ENCODE data around the gene PDE5A. TPM values are rescaled to one million over a fixed set of nuclear protein-coding genes. Genes with fewer than 3 reads are reported as not detected.
A peak's percentile ranks its signal among the peaks of the same experiment; 100 is the strongest.

PDE5A gene
- total RNA-seq, 1 experiment from 2014 or later, result 0.89 TPM

DNA sequence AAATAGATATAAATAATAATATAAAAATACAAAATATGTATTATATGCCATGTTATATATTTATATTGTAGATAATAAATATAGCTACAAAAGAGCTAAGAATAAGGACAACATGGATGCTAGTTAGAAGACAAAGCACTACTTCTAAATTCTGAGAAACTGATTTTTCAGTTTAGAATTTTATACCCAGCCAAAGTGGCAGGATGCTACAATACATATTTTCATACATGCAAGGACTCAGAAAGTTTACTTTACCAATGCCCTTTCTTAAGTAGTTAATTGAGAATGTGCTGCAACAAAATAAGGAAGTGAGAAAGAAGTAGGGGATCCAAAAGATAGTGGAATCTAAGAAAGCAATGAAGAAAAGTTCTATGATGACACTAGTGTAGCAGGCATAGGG is 64.5 kb downstream of the PDE5A start:
- TF ChIP-seq, protein P1, sequence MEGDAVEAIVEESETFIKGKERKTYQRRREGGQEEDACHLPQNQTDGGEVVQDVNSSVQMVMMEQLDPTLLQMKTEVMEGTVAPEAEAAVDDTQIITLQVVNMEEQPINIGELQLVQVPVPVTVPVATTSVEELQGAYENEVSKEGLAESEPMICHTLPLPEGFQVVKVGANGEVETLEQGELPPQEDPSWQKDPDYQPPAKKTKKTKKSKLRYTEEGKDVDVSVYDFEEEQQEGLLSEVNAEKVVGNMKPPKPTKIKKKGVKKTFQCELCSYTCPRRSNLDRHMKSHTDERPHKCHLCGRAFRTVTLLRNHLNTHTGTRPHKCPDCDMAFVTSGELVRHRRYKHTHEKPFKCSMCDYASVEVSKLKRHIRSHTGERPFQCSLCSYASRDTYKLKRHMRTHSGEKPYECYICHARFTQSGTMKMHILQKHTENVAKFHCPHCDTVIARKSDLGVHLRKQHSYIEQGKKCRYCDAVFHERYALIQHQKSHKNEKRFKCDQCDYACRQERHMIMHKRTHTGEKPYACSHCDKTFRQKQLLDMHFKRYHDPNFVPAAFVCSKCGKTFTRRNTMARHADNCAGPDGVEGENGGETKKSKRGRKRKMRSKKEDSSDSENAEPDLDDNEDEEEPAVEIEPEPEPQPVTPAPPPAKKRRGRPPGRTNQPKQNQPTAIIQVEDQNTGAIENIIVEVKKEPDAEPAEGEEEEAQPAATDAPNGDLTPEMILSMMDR (IDR thresholded peaks at IDR 0.05; ENCODE audit: unreplicated experiment), result no peak
- CTCF ChIA-PET, result interaction anchor here (0.5 to 1.8 kb wide), 6 partner anchors 10 to 493 kb away, joined by 3 to 7 read pairs (median 4); partner anchors contain the start of gene PDE5A
- Mint-ChIP-seq H3K36me3 (ENCODE audit: insufficient read depth, unreplicated experiment) (no peaks in the 10 kb centered on the region), H3K27ac (ENCODE audit: low read depth, unreplicated experiment) (no peak overlapping the region), H3K4me3 (ENCODE audit: unreplicated experiment) (no peak overlapping the region), H3K27me3 (ENCODE audit: insufficient read depth, unreplicated experiment) (no peaks in the 10 kb centered on the region), H3K9me3 (ENCODE audit: unreplicated experiment) (peaks cover 19% of the 10 kb centered on the region), H3K4me1 (ENCODE audit: insufficient read depth, unreplicated experiment) (no peaks in the 10 kb centered on the region)
- intact Hi-C loops (cut with micrococcal nuclease), result no loop called here
- BruUV-seq (replicated peaks), result no TSS peak
- DNase-seq (ENCODE audit: unreplicated experiment), result no peak
- POLR2A ChIA-PET, result no interaction called here

DNA sequence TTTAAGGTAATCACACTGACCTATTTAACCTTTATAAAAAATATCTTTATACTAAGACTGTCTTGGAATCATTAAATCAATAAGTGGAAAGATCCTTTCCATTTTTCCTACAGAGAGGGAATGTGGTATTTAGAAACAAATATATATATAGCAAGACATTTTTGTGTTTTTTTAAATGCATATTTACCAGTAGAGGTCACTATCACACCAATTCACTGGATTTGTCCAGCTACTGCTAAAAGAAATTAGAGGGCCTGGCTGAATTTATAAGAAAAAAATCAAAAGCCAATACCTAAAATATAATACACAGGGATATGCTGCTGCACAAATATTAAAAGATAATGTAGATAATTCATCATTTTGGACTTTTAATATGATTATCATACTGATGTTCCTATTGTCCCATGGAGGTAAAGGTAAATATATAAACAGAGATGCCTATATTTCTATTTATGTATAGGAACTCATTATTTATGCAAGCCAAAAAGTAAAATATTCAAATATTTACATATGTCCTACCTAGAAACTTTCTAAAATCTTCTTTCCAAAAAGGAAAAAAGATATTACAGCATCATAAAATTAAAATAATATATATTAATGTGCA is 69.5 kb downstream of the PDE5A start:
- H3K36me3 Mint-ChIP-seq (ENCODE audit: insufficient read depth, unreplicated experiment), result no peaks in the 10 kb centered on the region
- ChIA-PET POLR2A (interaction anchor here (0.7 to 1.6 kb wide), 4 partner anchors 44 to 498 kb away, joined by 3 to 6 read pairs (median 4); no protein-coding TSS in a partner anchor), CTCF (interaction anchor here (0.6 to 5.7 kb wide), 17 partner anchors 10 to 1542 kb away, joined by 3 to 62 read pairs (median 4); partner anchors contain the start of gene PDE5A)
- intact Hi-C loops (cut with micrococcal nuclease), result loop anchor here (1.0 to 5.0 kb wide), 4 partner anchors 68 to 491 kb away; no protein-coding TSS in a partner anchor
- BruUV-seq (replicated peaks), result no TSS peak
- no peaks in the 10 kb centered on the region for H3K27me3 Mint-ChIP-seq (ENCODE audit: insufficient read depth, unreplicated experiment)
- DNase-seq (ENCODE audit: unreplicated experiment), result peak; percentile 56
- H3K27ac Mint-ChIP-seq (ENCODE audit: low read depth, unreplicated experiment), result no peak overlapping the region
- TF ChIP-seq, protein P1 (IDR thresholded peaks at IDR 0.05; ENCODE audit: unreplicated experiment), result peak; percentile 43
- H3K9me3 Mint-ChIP-seq (ENCODE audit: unreplicated experiment), result peaks cover 10% of the 10 kb centered on the region
- H3K4me1 Mint-ChIP-seq (ENCODE audit: insufficient read depth, unreplicated experiment), result no peaks in the 10 kb centered on the region
- no peak overlapping the region for H3K4me3 Mint-ChIP-seq (ENCODE audit: unreplicated experiment)

DNA sequence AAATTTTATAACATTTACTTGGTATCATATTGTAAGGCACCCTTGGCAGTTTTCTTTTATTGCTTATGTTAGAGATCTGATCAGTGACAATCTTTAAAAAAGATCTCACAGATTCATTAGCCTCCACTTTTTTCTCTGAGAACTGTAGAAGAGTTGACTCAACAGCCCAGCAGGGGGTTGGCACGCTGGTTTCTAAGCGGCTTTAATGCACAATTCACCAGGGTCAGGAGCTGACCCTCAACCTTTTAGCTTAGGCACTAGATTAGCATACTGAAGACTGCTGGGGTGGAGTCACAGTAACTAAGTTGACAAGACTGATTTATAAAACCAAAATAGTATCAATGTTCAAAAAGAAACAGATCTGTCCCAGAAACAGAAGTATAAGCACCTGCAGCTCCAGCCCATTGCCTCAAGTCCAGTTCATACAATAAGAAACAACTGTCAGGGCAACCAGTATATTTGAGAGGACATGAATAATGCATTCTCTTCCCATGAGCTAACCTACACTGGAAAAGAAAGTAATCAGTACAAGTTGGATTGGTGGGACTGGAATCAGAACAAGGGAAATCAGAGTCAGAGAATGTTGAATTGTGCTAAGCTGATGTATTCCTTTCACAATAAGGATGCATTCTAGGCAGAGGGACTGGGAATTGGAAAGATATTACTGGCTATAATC is 77.6 kb downstream of the PDE5A start:
- no peaks in the 10 kb centered on the region for H3K9me3 Mint-ChIP-seq (ENCODE audit: unreplicated experiment)
- no peak for DNase-seq (ENCODE audit: unreplicated experiment)
- H3K27ac Mint-ChIP-seq (ENCODE audit: low read depth, unreplicated experiment), result no peak overlapping the region
- POLR2A ChIA-PET, result no interaction called here
- peaks cover 7% of the 10 kb centered on the region for H3K36me3 Mint-ChIP-seq (ENCODE audit: insufficient read depth, unreplicated experiment)
- CTCF ChIA-PET, result interaction anchor here (0.6 kb wide), 1 partner anchor 506 kb away, joined by 5 read pairs; no protein-coding TSS in a partner anchor
- H3K4me3 Mint-ChIP-seq (ENCODE audit: unreplicated experiment), result no peak overlapping the region
- TF ChIP-seq, protein P1 (IDR thresholded peaks at IDR 0.05; ENCODE audit: unreplicated experiment), result no peak
- intact Hi-C loops (cut with micrococcal nuclease), result no loop called here
- no TSS peak for BruUV-seq (replicated peaks)
- no peaks in the 10 kb centered on the region for H3K4me1 Mint-ChIP-seq (ENCODE audit: insufficient read depth, unreplicated experiment)
- H3K27me3 Mint-ChIP-seq (ENCODE audit: insufficient read depth, unreplicated experiment), result no peaks in the 10 kb centered on the region

DNA sequence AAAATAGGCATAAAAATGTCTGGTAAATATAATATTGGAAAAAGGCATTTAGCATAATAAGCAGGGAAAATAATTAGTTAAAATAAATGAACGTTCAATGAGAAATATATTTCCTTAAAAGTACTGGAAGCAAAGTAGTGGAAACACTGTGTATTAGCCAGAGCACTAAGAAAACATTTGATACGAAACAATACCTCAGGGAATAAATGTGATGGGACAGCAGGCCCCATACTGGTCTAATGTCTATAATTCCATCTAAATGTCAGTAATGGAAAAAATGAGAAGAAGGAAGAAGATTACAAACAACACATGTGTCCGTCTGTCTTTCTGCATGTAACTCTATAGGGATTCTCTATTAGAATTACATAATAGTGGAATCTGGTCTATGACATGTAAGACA is 79.0 kb downstream of the PDE5A start:
- no peak for DNase-seq (ENCODE audit: unreplicated experiment)
- H3K27ac Mint-ChIP-seq (ENCODE audit: low read depth, unreplicated experiment), result no peak overlapping the region
- no TSS peak for BruUV-seq (replicated peaks)
- H3K4me3 Mint-ChIP-seq (ENCODE audit: unreplicated experiment), result no peak overlapping the region
- intact Hi-C loops (cut with micrococcal nuclease), result no loop called here
- H3K27me3 Mint-ChIP-seq (ENCODE audit: insufficient read depth, unreplicated experiment), result no peaks in the 10 kb centered on the region
- POLR2A ChIA-PET, result no interaction called here
- H3K4me1 Mint-ChIP-seq (ENCODE audit: insufficient read depth, unreplicated experiment), result no peaks in the 10 kb centered on the region
- H3K9me3 Mint-ChIP-seq (ENCODE audit: unreplicated experiment), result no peaks in the 10 kb centered on the region
- CTCF ChIA-PET, result interaction anchor here (0.7 to 0.8 kb wide), 3 partner anchors 9 to 1614 kb away, joined by 3 read pairs; no protein-coding TSS in a partner anchor
- H3K36me3 Mint-ChIP-seq (ENCODE audit: insufficient read depth, unreplicated experiment), result peaks cover 7% of the 10 kb centered on the region
- TF ChIP-seq, protein P1 (IDR thresholded peaks at IDR 0.05; ENCODE audit: unreplicated experiment), result no peak
